Brain microvascular endothelial cell (primary cell): ENCODE measurements around the gene IVNS1ABP.
A peak's percentile ranks its signal among the peaks of the same experiment; 100 is the strongest.
"Not testable (repeated sequence)": the region's sequence is repeated elsewhere in the genome, so short reads cannot be mapped to it uniquely, and the experiment has no call there.

Experiments
- DNase-seq: peaks from one replicate; pipeline ENCODE4 v3.0.0-alpha.2; 2020
- H3K27ac ChIP-seq: fragments of 250-450 bp; sonication (Bioruptor Pico); 2 replicates; pipeline ENCODE4 v1.5.1; 2020; ENCODE audit warnings: mild to moderate bottlenecking, moderate library complexity
- H3K27me3 ChIP-seq: fragments of 250-450 bp; sonication (Bioruptor Pico); replicated peaks from 2 replicates; pipeline ENCODE4 v1.5.1; 2020; ENCODE audit warnings: mild to moderate bottlenecking
- H3K36me3 ChIP-seq: fragments of 250-450 bp; sonication (Bioruptor Pico); replicated peaks from 2 replicates; pipeline ENCODE4 v1.5.1; 2020; ENCODE audit warnings: mild to moderate bottlenecking
- H3K4me3 ChIP-seq: 2 replicates; pipeline ENCODE4 v1.5.1; 2011; ENCODE audit warnings: low read depth, mild to moderate bottlenecking, control low read depth, low read length, moderate library complexity
- in situ Hi-C: cut with HindIII; loops from 2 replicates; pipeline ENCODE4 v1.10.0; 2017; ENCODE audit warnings: low sequenced_read_pairs, low pct_ligation_motif_present
- TF ChIP-seq, protein P1 (sequence below): IDR thresholded peaks from 2 replicates; pipeline ENCODE4 v1.5.1; 2011; ENCODE audit warnings: low read depth, mild to moderate bottlenecking, moderate library complexity, low read length, control low read depth, inconsistent platforms; ENCODE audit errors: missing control alignments

Gene IVNS1ABP

DNA sequence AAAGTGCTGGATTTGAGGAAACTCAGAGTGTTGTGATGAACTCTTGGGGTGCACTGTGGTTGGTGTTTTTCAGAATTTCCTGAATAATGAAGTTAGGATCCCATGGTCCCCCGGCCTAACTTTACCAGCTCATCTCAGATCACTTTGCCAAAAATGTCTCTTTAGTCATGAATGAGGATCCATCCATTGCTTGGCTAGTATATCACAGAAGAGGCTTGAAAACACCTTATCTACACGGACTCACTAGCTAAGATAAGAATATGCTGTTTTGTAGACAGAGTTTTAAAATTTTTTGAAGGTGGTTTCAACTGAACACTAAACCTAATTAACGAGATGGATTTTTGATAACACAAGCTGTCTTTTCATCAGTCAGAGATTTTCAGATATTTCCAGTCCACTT, 53.8 kb downstream of the IVNS1ABP start:
- no peaks in the 10 kb centered on the region for H3K36me3 ChIP-seq
- H3K27me3 ChIP-seq = no peaks in the 10 kb centered on the region
- TF ChIP-seq, protein P1, sequence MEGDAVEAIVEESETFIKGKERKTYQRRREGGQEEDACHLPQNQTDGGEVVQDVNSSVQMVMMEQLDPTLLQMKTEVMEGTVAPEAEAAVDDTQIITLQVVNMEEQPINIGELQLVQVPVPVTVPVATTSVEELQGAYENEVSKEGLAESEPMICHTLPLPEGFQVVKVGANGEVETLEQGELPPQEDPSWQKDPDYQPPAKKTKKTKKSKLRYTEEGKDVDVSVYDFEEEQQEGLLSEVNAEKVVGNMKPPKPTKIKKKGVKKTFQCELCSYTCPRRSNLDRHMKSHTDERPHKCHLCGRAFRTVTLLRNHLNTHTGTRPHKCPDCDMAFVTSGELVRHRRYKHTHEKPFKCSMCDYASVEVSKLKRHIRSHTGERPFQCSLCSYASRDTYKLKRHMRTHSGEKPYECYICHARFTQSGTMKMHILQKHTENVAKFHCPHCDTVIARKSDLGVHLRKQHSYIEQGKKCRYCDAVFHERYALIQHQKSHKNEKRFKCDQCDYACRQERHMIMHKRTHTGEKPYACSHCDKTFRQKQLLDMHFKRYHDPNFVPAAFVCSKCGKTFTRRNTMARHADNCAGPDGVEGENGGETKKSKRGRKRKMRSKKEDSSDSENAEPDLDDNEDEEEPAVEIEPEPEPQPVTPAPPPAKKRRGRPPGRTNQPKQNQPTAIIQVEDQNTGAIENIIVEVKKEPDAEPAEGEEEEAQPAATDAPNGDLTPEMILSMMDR = no peak
- no peak overlapping the region for H3K4me3 ChIP-seq
- in situ Hi-C loops = no loop called here
- DNase-seq = no peak
- no peak overlapping the region for H3K27ac ChIP-seq

DNA sequence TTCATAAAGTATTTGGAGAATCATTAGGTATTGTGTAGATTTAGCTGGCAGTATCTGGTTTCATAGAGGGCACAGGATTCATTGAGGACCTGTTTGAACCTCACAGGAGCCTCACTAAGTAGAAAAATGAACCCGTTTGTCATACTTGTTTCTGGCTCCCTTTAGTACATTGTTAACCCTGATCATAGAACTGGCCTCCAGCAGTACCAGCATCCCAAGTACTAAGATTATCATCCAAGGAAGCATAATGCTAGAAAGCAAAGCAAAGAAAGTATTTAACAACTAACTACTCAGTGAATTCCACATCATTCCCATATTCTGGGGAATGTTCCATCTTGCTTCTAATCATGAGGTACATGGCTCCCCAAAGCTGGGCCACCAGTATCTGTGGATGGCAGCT, 54.9 kb downstream of the IVNS1ABP start:
- Histone ChIP-seq H3K4me3 (no peak overlapping the region), H3K27ac (no peak overlapping the region), H3K27me3 (no peaks in the 10 kb centered on the region), H3K36me3 (no peaks in the 10 kb centered on the region)
- no peak for DNase-seq
- in situ Hi-C loops = no loop called here
- TF ChIP-seq, protein P1 = no peak

DNA sequence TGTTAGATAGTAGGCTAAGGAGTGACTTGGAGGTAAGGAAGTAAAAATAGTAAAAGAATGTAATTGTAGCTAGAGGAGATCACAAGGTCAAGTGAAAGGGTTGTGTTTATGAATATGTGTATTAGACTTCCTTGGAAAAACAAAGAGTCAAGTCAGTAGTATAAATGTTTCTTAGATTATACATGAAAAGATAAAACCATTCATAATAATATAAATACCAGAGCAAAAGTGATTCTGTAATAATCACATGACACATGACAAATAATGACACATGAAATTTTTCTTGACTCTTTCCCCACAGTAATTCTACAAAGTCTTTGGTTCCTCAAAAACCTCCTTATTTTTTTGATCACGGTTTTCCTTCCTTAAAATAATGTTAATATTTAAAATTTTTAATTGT, 56.4 kb downstream of the IVNS1ABP start:
- in situ Hi-C loops = no loop called here
- TF ChIP-seq, protein P1 = no peak
- H3K36me3 ChIP-seq = no peaks in the 10 kb centered on the region

DNA sequence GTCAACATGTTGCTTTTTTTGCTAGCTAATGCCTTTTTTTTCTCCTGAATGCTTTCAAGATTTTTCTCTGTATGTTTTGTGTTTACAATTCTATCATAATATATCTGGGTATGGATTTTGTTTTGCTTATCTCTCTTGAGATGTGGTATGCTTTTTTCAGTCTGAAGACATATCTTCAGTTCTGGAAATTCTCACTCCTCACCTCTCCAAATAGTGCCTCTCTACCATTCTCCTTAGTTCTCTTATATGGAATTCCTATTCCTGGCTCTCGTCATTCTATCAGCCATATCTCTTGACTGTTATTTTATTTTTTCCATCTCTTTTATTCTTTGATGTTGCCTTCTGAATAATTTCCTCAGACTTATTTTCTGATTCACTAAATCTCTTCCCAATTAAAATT, 58.4 kb downstream of the IVNS1ABP start:
- Histone ChIP-seq H3K36me3 (no peaks in the 10 kb centered on the region), H3K4me3 (no peak overlapping the region), H3K27ac (no peak overlapping the region), H3K27me3 (no peaks in the 10 kb centered on the region)
- in situ Hi-C loops = no loop called here
- no peak for DNase-seq
- TF ChIP-seq, protein P1 = no peak

More for the DNA sequence above, 56.4 kb downstream of the IVNS1ABP start:
- no peak overlapping the region for H3K4me3 ChIP-seq
- H3K27me3 ChIP-seq = no peaks in the 10 kb centered on the region
- H3K27ac ChIP-seq = peak overlapping the region; percentile 22
- DNase-seq = no peak

DNA sequence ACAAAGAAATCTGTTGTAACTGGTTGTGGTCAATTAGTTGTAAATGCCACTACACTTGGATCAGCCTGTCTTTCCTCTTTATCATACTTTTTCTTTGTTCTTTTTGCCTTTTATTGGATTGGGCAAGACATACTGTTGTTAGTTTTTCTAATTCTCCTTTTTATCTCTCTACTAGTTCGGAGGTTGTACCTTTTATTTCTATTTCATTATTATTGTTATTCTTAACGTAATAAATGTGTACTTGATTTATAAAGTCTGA, 59.2 kb downstream of the IVNS1ABP start:
- TF ChIP-seq, protein P1 = no peak
- no peaks in the 10 kb centered on the region for H3K27me3 ChIP-seq
- no peak overlapping the region for H3K27ac ChIP-seq
- no peak for DNase-seq
- no peaks in the 10 kb centered on the region for H3K36me3 ChIP-seq
- H3K4me3 ChIP-seq = no peak overlapping the region
- in situ Hi-C loops = no loop called here

DNA sequence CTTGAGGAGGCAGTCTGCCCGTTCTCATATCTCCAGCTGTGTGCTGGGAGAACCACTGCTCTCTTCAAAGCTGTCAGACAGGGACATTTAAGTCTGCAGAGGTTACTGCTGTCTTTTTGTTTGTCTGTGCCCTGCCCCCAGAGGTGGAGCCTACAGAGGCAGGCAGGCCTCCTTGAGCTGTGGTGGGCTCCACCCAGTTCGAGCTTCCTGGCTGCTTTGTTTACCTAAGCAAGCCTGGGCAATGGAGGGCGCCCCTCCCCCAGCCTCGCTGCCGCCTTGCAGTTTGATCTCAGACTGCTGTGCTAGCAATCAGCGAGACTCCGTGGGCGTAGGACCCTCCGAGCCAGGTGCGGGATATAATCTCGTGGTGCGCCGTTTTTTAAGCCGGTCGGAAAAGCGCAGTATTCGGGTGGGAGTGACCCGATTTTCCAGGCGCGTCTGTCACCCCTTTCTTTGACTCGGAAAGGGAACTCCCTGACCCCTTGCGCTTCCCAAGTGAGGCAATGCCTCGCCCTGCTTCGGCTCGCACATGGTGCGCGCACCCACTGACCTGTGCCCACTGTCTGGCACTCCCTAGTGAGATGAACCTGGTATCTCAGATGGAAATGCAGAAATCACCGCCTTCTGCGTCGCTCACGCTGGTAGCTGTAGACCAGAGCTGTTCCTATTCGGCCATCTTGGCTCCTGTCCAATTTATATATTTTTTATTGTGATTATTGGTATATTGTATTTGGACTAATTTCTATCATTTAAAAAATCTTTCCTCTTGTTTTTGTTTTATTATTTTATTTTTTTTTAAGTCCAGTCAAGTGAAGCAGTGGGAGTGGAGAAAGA, 59.7 kb downstream of the IVNS1ABP start:
- DNase-seq, in situ Hi-C loops, H3K27ac ChIP-seq, H3K36me3 ChIP-seq, H3K27me3 ChIP-seq, H3K4me3 ChIP-seq: not testable (repeated sequence)

DNA sequence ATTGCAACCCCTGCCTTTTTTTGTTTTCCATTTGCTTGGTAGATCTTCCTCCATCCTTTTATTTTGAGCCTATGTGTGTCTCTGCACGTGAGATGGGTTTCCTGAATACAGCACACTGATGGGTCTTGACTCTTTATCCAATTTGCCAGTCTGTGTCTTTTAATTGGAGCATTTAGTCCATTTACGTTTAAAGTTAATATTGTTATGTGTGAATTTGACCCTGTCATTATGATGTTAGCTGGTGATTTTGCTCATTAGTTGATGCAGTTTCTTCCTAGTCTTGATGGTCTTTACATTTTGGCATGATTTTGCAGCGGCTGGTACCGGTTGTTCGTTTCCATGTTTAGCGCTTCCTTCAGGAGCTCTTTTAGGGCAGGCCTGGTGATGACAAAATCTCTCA, 61.4 kb downstream of the IVNS1ABP start:
- H3K27me3 ChIP-seq, H3K27ac ChIP-seq, H3K4me3 ChIP-seq, DNase-seq, H3K36me3 ChIP-seq, in situ Hi-C loops: not testable (repeated sequence)

DNA sequence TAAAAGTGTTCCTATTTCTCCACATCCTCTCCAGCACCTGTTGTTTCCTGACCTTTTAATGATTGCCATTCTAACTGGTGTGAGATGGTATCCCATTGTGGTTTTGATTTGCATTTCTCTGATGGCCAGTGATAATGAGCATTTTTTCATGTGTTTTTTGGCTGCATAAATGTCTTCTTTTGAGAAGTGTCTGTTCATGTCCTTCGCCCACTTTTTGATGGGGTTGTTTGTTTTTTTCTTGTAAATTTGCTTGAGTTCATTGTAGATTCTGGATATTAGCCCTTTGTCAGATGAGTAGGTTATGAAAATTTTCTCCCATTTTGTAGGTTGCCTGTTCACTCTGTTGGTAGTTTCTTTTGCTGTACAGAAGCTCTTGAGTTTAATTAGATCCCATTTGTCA, 64.6 kb downstream of the IVNS1ABP start:
- in situ Hi-C loops, H3K4me3 ChIP-seq, H3K27ac ChIP-seq, H3K36me3 ChIP-seq, DNase-seq, H3K27me3 ChIP-seq: not testable (repeated sequence)

DNA sequence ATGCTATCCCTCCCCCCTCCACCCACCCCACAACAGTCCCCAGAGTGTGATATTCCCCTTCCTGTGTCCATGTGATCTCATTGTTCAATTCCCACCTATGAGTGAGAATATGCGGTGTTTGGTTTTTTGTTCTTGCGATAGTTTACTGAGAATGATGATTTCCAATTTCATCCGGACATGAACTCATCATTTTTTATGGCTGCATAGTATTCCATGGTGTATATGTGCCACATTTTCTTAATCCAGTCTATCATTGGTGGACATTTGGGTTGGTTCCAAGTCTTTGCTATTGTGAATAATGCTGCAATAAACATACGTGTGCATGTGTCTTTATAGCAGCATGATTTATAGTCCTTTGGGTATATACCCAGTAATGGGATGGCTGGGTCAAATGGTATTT, 65.1 kb downstream of the IVNS1ABP start:
- H3K36me3 ChIP-seq, H3K27ac ChIP-seq, H3K27me3 ChIP-seq, H3K4me3 ChIP-seq, in situ Hi-C loops, DNase-seq: not testable (repeated sequence)
